ENCODE measurements around the gene WNK2. TPM values are rescaled to one million over a fixed set of nuclear protein-coding genes. Genes with fewer than 3 reads are reported as not detected.

The WNK2 gene
- total RNA-seq, 1 experiment from 2014 or later = 0.02 TPM

DNA sequence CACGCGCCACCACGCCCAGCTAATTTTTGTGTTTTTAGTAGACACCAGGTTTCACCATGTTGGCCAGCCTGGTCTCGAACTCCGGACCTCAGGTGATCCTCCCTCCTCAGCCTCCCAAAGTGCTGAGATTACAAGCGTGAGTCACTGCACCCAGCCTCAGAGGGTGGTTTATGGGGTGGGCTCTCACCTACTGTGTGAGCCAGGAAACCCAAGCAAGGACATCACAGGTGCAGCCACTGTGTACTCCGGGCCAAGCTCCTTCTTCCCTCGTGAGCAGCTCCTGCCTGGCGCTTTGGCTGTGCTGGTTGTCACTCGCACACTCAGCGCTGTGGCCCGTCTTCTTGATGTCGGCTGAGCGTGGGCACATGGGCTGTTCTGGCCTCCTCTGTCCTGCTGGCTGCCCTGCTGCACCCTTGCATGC is 70.1 kb downstream of the WNK2 start:
- DNase-seq (ENCODE audit: low spot score) = no peak

DNA sequence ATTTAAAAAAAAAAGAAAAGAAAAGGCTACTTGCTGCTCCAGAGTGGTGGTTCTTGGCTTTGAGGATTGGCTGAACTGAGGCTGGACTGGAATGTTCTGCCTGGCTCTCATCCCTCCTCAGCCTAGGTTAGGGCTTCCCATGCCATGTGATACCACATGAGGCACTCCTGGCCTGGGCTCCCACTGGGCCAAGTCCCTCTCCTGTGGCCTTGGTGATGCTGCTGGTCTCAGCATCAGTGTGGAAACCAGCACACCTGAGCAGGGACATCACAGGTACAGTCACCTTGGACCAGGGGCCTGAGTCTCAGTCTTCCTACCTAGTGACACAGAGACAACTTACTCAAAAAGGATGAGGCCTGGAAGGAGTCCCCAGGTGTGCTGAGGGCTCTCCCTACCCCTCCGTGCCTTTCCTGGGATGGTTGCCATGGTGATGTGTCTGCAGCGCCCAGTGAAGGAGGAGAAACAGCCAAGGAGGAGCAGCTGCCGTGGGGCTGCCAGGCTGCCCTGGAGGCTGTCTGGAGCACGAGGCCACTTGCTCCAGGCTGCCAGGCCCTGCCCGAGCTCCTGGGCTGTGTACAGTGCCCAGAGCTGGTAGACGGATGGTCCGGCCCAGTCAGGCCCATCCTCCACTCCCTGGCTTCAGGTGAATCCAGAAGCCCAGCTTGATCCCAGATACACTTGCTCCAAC is 71.0 kb downstream of the WNK2 start:
- DNase-seq (ENCODE audit: low spot score) = no peak

DNA sequence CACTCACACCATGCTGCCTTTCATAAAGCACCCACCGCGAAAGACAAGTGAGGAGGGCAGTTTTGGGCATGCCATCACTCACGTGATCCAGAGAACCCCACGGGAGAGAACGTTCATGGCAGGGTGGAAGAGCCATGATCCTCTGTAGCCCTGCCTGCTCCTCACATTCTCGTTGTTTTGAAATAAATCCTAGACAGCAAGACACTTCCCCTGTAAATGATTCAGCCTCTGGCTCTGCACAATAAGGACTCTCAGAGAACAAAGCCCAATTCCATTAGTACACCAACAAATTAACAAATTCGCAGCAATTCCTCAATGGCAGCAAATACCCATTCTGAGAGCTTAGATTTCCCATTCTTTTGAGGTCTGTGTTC is 71.5 kb downstream of the WNK2 start:
- no peak for DNase-seq (ENCODE audit: low spot score)

DNA sequence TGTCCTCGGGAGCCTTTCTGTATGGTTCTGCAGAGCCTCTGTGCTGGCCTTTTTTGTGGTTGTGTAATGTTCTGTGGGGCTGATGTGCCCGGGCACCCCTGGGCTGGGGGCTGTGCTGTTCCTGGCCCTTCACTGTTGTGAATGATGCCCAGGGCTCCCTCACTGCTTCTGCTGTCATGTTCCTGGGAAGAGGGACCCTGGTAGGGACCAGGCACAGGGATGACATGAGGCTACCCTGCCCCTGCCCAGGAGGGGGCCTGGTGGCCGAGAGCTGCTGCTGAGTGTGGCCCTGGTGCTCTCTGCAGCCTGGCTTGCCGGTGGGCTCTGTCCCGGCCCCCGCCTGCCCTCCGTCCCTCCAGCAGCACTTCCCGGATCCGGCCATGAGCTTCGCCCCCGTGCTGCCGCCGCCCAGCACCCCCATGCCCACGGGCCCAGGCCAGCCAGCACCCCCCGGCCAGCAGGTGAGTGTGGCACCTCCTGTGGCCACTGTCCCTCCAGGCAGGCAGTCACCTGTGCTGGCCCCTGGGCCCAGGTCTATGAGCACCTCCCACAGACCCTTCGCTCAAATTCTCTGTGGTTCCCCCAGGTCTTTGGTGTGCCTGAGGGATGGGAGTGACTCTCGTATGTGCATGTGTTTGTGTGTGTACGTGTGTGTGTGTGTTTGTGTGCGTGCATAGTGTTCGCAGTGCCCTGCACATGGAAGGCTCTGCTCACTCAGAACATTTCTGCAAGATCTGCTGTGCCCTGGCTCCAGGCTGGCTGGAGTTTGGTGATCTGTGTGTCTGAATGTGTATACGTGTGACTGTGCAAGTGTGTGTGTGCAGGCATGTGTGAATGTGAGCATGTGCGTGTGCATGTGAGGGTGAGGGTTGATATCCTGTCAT is 72.3 kb downstream of the WNK2 start:
- DNase-seq (ENCODE audit: low spot score) = no peak

DNA sequence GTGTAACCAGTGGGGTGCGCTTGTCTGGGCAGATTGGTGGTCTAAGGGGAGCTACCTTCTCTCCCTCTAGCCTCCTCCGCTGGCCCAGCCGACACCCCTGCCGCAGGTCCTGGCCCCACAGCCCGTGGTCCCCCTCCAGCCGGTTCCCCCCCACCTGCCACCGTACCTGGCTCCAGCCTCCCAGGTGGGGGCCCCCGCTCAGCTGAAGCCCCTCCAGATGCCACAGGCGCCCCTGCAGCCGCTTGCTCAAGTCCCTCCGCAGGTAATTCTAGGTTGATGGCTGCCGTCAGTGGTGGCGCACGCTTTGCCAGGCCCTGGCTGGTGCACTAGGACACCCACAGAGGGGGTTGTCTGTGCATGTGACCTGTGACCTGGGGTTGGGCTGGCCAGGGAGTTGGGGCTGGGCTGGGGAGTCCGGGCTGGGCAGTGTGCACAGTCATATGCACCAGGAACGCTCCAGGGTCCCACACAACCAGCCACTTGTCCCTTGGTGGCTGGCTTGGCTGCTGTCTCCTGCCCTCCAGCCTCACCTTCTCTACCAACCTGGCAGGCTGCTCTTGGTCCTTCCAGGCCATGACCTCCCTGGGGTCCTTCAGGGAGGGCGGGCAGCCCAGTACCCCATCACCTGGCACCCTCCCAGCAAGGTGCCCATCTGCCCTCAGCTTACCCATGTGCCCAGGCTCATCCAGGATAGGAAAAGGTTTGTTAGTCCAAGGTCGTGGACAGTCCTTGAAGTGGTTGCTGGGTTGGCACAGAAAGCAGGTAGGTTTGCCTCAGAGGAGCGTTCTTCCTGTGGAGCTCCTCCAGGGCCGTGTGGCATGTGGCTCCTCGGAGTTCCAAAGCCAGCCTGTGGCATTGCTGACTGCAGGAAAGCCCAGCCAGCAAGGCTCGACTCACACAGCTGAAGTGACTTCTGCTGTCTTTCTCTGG is 73.2 kb downstream of the WNK2 start:
- DNase-seq (ENCODE audit: low spot score) = no peak

DNA sequence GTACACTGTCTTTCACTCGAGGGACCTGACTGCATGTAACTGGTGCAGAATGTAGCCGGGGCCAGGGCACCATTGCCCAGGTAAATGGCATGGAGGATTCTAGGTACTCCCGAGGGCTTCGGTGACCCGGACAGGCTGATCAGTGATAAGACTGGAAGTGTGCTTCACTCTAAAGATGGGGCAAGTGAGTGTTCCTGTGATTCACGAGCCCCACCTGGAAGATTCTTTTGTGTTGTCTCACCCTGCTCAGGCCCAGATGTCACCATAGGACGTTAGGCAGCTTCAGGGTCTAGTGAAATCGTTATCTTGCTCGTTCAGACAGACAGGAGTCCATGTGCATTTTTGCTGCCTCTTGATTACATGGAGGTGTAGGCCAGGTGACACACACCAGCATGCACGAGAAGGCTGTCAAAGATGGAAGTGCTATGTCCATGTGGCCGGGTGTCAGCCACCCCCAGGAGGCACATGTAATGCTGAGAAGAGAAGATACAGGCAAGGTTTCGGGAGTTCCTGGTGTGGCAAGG is 73.9 kb downstream of the WNK2 start:
- DNase-seq (ENCODE audit: low spot score) = no peak

DNA sequence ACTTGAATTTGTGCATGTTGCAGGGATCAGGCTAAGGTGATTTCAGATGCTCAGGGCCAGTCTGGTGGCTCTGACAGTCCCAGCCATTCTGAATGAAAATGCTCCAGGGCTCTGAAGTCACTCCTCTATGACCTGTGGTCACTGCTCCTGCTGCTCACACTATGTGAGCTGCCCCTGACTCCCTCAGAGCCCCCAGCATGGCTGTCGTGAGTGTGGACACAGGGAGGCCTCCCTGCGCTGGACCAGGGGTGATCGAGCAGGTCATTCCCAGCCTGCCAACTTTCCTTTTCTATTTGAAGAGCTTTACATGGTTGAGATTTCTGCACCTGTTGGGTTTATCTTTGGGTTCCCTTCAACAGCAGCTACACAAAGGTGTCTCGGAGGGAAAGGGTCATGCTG is 74.5 kb downstream of the WNK2 start:
- DNase-seq (ENCODE audit: low spot score) = no peak

DNA sequence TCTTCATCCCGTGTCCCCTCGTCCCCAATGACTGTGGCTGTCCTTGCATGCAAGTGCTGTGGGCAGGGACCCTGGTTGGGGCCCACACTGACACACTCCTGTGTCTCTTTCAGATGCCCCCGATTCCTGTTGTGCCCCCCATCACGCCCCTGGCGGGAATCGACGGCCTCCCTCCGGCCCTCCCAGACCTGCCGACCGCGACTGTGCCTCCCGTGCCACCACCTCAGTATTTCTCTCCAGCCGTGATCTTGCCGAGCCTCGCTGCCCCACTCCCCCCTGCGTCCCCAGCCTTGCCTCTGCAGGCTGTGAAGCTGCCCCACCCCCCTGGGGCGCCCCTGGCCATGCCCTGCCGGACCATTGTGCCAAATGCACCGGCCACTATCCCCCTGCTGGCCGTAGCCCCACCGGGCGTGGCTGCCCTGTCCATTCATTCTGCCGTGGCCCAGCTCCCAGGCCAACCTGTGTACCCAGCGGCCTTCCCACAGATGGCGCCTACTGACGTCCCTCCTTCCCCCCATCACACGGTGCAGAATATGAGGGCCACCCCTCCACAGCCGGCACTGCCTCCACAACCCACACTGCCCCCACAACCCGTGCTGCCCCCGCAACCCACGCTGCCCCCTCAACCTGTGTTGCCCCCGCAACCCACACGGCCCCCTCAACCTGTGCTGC is 75.0 kb downstream of the WNK2 start:
- DNase-seq (ENCODE audit: low spot score) = no peak

DNA sequence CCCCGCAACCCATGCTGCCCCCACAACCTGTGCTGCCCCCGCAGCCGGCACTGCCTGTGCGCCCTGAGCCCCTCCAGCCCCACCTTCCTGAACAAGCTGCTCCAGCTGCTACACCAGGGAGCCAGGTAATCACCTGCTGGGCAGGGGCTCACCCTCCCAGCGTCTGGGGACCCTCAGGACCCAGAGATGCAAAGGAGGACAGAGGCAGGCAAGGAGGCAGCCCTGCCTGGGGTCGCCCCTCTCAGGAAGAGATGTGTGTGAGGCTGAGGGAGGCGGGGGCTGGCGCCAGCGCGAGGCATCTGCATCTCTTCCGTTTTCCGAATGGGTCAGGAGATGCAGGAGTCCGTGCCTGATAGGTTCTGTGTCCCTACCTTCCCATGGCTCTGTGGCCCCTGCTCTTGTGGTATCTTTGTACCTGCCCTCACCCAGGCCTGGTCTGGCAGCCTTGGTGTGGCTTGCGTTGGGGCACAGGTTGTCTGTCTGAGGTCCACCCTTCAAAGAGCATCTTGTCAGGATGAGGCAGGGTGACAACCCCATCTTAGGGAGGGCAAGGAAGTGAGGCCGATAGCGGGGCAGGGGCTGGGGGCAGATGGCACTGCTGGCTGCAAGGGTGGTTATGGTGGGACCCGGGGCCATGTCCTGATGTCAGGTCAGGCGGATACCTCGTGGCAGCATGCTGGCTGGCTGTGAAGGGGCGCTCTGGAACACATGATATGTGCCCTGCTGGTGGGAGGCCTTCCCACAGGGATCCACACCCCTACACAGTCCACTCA is 75.7 kb downstream of the WNK2 start:
- DNase-seq (ENCODE audit: low spot score) = no peak

DNA sequence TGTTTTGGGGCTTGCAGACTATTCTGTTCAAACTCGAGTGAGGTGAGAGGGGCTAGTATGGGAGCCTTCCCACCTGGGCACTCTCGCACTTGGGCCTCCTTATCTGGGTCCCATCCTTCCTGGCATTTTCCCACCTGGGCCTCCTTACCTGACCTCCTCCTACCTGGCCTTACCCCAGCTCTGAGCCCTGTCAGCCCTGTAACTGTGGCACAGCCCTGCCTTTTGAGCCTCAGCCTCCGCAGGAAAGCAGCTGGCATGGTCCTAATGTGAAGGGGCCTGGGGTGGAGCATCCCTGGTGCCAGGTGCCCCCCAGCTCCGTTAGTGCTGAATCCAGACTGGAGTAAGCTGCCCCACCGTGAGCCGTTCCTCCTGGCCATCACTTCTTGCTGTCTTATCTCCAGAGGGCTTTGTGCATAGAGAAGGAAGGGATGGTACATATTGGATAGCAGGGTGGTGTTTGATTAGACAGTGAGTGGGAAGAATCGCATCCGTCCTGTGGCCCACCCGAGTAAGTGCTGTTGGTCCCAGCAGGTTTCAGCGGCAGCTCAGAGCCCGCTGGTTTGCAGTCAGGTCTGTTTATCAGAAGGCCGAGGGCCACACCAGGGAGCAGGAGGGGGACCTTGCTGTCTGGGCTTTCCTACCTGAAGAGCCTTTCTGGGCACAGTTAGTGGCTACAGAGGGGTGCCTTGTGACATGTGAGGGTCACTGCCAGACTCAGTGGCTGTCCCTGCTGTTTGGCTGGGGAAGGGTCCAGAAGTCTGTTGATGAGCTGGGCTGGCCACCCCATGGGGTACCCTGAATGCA is 76.5 kb downstream of the WNK2 start:
- DNase-seq (ENCODE audit: low spot score) = no peak

DNA sequence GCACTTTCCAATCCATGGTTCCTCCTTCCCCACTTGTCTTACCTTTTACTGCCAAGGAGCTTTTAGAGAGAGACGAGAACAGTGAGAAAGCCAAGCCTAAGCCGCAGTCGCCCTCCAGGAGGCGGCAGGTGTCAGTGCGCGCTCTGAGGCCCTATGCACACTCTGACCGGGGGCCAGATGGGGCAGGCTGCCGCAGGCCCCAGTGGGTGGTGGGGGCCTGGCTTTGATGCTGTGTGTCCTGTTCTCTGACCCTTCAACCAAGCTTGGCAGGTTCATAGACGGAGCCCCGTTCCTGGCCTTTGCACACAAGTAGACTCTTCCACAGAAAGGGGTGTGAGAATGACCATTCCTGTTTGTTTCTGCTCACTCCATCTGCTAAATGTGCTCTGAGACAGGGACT is 77.3 kb downstream of the WNK2 start:
- no peak for DNase-seq (ENCODE audit: low spot score)

DNA sequence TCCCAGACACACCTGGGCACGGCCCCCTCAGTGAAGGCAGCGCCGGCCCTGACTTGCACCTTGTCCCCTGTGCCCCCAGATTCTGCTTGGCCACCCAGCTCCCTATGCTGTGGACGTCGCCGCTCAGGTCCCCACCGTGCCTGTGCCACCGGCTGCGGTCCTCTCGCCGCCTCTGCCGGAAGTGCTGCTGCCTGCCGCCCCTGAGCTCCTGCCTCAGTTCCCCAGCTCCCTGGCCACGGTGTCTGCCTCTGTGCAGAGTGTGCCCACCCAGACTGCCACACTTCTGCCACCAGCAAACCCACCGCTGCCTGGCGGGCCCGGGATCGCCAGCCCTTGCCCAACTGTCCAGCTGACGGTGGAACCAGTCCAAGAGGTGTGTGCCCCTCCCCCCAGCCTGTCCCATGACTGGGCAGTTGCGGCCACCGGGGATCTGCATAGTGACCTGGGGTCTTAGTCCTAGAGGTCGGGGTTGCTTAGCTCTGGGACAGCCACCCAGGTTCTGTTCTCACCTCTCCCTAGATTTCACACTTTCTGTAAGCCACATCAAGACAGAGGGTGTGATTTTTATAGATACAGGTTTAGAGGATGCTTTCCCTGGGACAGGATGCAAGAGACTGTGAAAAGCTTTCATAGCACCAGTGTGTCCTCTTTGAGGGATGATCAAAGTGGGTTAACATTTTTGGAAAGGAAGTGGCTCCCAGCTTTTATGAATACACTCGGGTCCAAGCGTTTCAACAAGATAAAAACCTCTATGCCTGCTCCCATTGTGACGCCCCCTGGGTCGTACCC is 78.0 kb downstream of the WNK2 start:
- DNase-seq (ENCODE audit: low spot score) = no peak

DNA sequence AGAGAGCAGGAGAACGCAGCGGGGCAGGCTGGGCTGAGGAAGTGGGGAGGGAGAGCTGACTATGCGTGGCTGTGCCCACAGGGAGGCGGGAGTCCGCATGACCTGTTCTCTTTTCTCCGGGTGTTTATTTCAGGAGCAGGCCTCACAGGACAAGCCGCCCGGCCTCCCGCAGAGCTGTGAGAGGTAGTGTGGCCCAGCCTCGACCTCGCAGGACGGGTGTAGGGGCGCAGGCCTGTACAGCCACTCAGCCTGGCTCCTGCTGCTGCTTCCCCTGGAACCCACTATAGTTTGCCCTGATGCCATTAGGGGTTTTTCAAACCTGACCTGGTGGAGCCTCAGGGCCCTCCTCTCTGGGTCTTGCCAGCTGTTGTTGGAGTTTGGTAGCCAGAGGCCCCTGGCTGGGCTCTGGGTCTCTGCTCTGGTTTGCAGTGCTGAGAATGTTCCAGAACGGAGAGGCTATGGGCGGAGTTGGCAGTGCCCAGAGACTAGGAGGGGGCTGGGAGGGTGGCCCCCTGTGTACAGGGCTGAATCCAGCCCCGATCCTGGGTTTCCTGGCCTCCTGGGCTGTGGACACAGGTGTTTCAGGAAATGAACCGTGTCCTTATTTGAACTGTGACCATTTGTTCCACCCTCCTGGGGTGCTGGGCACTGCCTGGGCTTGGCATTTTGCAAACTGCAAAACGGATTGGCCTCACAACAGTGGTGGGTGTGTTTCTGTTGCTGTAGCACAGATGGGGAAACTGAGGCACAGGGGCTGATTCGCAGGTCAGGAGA is 78.8 kb downstream of the WNK2 start:
- no peak for DNase-seq (ENCODE audit: low spot score)

DNA sequence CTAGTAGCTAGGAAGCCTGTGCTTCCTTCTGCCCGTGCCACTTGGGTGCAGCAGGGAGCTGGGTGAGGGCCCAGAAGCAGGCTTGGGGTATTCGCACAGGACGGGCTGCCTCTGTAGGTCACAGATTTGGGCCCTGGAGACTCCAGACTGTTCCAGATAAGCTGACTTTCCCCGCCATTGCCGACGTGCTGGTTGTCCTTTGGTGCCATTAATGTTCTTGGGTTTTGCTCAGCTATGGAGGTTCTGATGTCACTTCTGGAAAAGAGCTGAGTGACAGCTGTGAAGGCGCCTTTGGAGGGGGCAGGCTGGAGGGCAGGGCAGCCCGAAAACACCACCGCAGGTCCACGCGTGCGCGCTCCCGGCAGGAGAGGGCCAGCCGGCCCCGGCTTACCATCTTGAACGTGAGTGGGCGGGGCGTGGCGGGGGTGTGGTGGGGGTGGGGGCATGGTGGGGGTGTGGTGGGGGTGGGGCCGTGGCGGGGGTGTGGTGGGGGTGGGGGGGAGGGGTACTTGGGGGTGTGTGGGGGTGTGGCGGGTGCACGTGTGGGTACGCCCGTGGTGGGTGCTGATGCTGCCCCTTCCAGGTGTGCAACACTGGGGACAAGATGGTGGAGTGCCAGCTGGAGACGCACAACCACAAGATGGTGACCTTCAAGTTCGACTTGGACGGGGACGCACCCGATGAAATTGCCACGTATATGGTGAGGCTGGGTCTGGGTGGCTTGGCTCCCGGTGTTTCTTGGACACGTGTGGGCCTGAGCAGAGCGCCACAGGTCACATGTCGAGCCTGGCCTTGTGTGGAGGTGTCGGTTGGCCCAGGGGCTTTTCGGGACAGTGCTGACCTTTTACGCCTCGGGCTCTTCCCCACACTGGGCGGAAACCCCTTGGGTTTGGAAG is 79.6 kb downstream of the WNK2 start:
- DNase-seq (ENCODE audit: low spot score) = no peak

DNA sequence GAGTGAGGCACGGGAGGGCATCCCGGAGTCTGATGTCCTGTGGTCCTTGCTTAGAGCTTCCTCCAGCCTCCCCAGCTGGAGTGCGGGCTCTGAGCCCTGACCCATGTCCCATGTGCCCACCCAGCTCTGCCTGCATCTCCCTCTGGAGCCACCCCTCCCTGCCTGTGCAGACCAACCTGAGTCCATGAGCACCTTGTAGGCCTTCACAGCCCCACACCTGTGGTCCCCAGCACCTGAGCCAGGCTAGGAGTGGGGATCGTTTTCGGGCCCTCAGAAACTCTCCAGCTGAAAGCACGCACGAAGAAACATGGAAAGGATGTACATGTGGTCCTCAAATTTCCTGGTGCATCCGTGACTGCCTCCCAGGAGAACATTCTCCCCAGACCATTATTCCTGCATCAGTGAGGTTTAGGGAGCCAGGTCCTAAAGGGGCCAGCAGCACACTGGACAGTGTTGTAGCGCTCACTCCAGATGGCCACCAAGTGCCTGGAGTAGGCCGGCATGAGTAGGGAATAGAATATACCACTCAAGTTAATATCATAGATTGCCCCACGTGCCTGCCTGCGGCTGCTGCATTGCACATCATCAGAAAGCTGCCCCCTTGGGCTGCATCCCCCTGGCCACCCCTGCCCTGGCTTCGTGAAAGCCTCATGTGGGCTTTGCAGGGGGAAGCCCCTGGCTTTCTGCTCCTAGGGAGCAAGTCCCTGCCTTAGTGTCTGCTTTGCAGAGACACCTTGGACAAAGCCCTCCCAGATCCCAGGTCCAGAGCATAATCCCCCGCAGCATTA is 80.6 kb downstream of the WNK2 start:
- no peak for DNase-seq (ENCODE audit: low spot score)

DNA sequence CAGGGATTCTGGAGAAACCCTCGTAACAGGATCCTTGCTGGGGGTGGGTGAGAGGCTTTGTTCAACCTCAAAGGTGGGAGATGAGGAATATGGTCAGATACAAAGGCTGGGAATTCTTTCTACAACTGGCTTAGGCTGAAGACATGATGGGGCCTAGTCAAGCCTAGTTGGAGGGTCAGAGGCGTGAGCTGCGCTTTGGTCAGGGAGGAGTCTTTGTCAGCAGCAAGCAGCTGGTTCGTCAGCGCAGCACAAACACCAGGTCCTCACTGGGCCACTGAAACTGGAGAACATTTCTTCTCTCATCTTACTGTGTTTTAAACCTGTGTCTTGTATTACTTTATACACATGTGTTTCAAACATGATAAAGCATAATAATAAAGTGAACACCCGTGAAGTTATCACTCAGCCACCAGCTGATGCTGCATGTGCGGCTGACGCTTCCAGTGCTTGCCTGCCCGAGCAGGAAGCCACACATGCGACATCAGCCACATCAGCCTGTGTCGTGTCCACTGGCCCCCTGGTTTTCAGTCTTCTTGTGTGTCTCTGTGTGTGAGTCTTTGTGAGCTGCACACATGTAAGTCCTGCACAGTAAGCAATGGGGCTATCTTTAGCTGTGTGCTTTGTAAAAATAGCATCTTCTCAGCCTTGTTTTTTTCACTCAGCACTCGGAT is 81.5 kb downstream of the WNK2 start:
- DNase-seq (ENCODE audit: low spot score) = no peak
